SK-N-SH treated with all-trans-retinoic acid at 6 μM for 48 hours (cell line): ENCODE results near the gene HP1BP3.

Experiments
- ARNTL ChIP-seq: fragments of 450-650 bp; formaldehyde crosslinking; IDR thresholded peaks from 2 replicates; pipeline ENCODE4 v1.5.0; 2020; ENCODE audit warnings: low read depth, mild to moderate bottlenecking, moderate library complexity, borderline replicate concordance
- CSDC2 ChIP-seq: fragments of 250-450 bp; sonication (Bioruptor Pico); IDR thresholded peaks from 2 replicates; pipeline ENCODE4 v1.5.0; 2020; ENCODE audit warnings: mild to moderate bottlenecking, moderate library complexity
- CSRNP3 ChIP-seq: fragments of 250-450 bp; sonication (Bioruptor Pico); IDR thresholded peaks from 2 replicates; pipeline ENCODE4 v1.5.1; 2021; ENCODE audit warnings: mild to moderate bottlenecking, moderate library complexity
- PPARA ChIP-seq: fragments of 250-450 bp; sonication (Bioruptor Pico); IDR thresholded peaks from 2 replicates; pipeline ENCODE4 v1.5.0; 2020; ENCODE audit warnings: mild to moderate bottlenecking, borderline replicate concordance
- RARB ChIP-seq: fragments of 250-450 bp; sonication (Bioruptor Pico); IDR thresholded peaks from 2 replicates; pipeline ENCODE4 v1.8.0; 2021; ENCODE audit warnings: mild to moderate bottlenecking, moderate library complexity
- TSHZ2 ChIP-seq: fragments of 250-450 bp; sonication (Bioruptor Pico); IDR thresholded peaks from 2 replicates; pipeline ENCODE4 v1.5.0; 2020; ENCODE audit warnings: mild to moderate bottlenecking, moderate library complexity
- ZC3H10 ChIP-seq: fragments of 250-450 bp; sonication (Bioruptor Pico); IDR thresholded peaks from 2 replicates; pipeline ENCODE4 v1.5.1; 2021; ENCODE audit warnings: mild to moderate bottlenecking, moderate library complexity
- ZFP30 ChIP-seq: fragments of 450-650 bp; formaldehyde crosslinking; IDR thresholded peaks from 2 replicates; pipeline ENCODE4 v1.5.0; 2022; ENCODE audit warnings: mild to moderate bottlenecking, moderate library complexity
- ZNF565 ChIP-seq: fragments of 450-650 bp; formaldehyde crosslinking; conservative IDR thresholded peaks from 2 replicates; pipeline ENCODE4 v1.5.0; 2020; ENCODE audit warnings: low read depth, mild to moderate bottlenecking, moderate library complexity
- ZNF70 ChIP-seq: fragments of 450-650 bp; formaldehyde crosslinking; IDR thresholded peaks from 2 replicates; pipeline ENCODE4 v1.5.0; 2020; ENCODE audit warnings: mild to moderate bottlenecking, moderate library complexity
- ZNF8 ChIP-seq: fragments of 450-650 bp; formaldehyde crosslinking; IDR thresholded peaks from 2 replicates; pipeline ENCODE4 v1.5.0; 2020; ENCODE audit warnings: mild to moderate bottlenecking, moderate library complexity
- TF ChIP-seq, protein P1 (sequence below): fragments of 250-450 bp; sonication (Bioruptor Pico); IDR thresholded peaks from 2 replicates; pipeline ENCODE4 v1.5.1; 2020; ENCODE audit warnings: low read depth, mild to moderate bottlenecking, moderate library complexity
- TF ChIP-seq, protein P2 (sequence below): fragments of 250-450 bp; sonication (Bioruptor Pico); IDR thresholded peaks from 2 replicates; pipeline ENCODE4 v1.8.0; 2020; ENCODE audit warnings: mild to moderate bottlenecking, moderate library complexity, borderline replicate concordance

GRCh38 chr1:20713440-20713839 is 73.7 kb downstream of the HP1BP3 start:
- TF ChIP-seq RARB (CRISPR knock-in tag) (no peak), ARNTL (no peak), ZC3H10 (CRISPR knock-in tag) (no peak), TSHZ2 (CRISPR knock-in tag) (no peak), CSDC2 (CRISPR knock-in tag) (no peak), CSRNP3 (CRISPR knock-in tag) (no peak), ZNF70 (no peak), ZNF8 (CRISPR knock-in tag) (no peak), ZNF565 (CRISPR knock-in tag) (no peak), PPARA (CRISPR knock-in tag) (no peak), ZFP30 (CRISPR knock-in tag) (no peak)
- TF ChIP-seq, protein P1, sequence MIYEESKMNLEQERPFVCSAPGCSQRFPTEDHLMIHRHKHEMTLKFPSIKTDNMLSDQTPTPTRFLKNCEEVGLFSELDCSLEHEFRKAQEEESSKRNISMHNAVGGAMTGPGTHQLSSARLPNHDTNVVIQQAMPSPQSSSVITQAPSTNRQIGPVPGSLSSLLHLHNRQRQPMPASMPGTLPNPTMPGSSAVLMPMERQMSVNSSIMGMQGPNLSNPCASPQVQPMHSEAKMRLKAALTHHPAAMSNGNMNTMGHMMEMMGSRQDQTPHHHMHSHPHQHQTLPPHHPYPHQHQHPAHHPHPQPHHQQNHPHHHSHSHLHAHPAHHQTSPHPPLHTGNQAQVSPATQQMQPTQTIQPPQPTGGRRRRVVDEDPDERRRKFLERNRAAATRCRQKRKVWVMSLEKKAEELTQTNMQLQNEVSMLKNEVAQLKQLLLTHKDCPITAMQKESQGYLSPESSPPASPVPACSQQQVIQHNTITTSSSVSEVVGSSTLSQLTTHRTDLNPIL, result no peak
- TF ChIP-seq, protein P2, sequence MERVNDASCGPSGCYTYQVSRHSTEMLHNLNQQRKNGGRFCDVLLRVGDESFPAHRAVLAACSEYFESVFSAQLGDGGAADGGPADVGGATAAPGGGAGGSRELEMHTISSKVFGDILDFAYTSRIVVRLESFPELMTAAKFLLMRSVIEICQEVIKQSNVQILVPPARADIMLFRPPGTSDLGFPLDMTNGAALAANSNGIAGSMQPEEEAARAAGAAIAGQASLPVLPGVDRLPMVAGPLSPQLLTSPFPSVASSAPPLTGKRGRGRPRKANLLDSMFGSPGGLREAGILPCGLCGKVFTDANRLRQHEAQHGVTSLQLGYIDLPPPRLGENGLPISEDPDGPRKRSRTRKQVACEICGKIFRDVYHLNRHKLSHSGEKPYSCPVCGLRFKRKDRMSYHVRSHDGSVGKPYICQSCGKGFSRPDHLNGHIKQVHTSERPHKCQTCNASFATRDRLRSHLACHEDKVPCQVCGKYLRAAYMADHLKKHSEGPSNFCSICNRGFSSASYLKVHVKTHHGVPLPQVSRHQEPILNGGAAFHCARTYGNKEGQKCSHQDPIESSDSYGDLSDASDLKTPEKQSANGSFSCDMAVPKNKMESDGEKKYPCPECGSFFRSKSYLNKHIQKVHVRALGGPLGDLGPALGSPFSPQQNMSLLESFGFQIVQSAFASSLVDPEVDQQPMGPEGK, result no peak
